Measurements from ENCODE around the gene PARP2.

The PARP2 gene

DNA sequence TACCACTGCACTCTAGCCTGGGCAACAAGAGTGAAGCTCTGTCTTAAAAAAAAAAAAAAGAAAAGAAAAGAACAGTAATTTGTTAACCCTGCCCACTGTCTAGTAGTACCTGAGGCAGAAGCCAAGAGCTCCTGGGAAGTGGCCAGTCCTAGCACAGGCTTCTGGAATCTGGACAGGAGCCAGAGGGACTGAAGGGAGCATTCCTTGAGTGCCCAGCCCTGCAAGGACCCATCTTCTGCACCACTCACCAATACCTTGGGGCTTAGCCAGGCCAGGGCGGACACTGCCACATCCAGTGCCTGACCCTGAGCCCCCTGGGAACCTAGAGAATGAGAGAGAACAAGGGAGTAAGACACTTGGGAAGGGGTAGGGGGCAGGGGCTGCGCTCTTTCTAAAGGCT, 33.7 kb downstream of the PARP2 start:
- H3K27ac ChIP-seq (ENCODE audit: low read length), result no peak overlapping the region
- H3K4me1 ChIP-seq (ENCODE audit: control insufficient read depth, insufficient read depth, low read length), result no peaks in the 10 kb centered on the region
- no peaks in the 10 kb centered on the region for H3K27me3 ChIP-seq (ENCODE audit: control insufficient read depth, insufficient read depth, low read length)
- peaks cover 19% of the 10 kb centered on the region for H3K36me3 ChIP-seq (ENCODE audit: control insufficient read depth, insufficient read depth, low read length)
- H3K4me3 ChIP-seq (ENCODE audit: low read length), result no peak overlapping the region
- DNase-seq (ENCODE audit: low read depth, low spot score), result no peak
- no CpG with 5 or more reads among the region's 2 CpGs for WGBS (ENCODE audit: insufficient coverage, insufficient read length)
- H3K9me3 ChIP-seq (ENCODE audit: control insufficient read depth, insufficient read depth, low read length), result no peaks in the 10 kb centered on the region

DNA sequence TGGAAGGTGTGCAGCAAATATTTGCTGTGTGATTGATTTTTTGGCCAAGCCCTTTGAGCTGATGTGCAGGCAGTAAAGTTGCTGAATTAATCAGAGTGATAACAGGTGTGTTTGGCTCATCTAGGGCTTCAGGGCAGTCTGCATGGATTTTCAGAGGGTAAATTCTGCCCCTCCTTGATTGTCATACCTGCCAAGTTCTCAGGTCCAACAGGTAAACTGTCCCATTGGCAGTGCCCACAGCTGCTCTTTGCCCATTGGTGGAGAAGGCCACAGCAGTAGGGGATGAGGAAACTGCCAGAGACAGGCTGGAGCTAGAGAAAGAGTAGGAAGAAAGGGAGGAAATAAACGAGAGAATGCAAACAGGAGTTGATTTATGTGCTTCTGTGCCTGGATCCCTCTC, 36.3 kb downstream of the PARP2 start:
- no peak for DNase-seq (ENCODE audit: low read depth, low spot score)
- Histone ChIP-seq H3K36me3 (ENCODE audit: control insufficient read depth, insufficient read depth, low read length) (peaks cover 10% of the 10 kb centered on the region; the same call in 1 of the 2 replicates), H3K9me3 (ENCODE audit: control insufficient read depth, insufficient read depth, low read length) (no peaks in the 10 kb centered on the region), H3K4me3 (ENCODE audit: low read length) (no peak overlapping the region), H3K27ac (ENCODE audit: low read length) (no peak overlapping the region), H3K27me3 (ENCODE audit: control insufficient read depth, insufficient read depth, low read length) (no peaks in the 10 kb centered on the region), H3K4me1 (ENCODE audit: control insufficient read depth, insufficient read depth, low read length) (no peaks in the 10 kb centered on the region)
- no CpG with 5 or more reads among the region's 1 CpG for WGBS (ENCODE audit: insufficient coverage, insufficient read length)

DNA sequence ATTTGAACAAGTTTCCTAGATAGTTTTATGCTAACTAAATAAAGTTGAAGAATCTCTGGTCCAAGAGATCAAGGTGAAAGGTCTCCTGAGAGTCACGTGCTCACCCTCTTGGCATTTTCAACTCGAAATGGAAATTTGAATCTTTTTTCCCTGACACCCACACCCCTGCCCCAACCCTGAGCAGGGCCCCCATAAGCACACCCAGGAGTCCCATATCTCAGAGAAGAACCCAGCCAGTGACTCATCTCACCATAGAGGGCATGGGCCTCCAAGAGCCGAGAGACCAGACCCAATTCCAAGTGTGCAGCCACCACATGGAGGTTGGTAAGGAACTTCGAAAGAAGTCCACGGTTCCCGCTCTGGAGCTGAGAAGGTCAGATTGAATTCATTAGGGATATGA, 37.2 kb downstream of the PARP2 start:
- Histone ChIP-seq H3K9me3 (ENCODE audit: control insufficient read depth, insufficient read depth, low read length) (no peaks in the 10 kb centered on the region), H3K4me1 (ENCODE audit: control insufficient read depth, insufficient read depth, low read length) (no peaks in the 10 kb centered on the region), H3K27ac (ENCODE audit: low read length) (no peak overlapping the region), H3K4me3 (ENCODE audit: low read length) (no peak overlapping the region), H3K27me3 (ENCODE audit: control insufficient read depth, insufficient read depth, low read length) (no peaks in the 10 kb centered on the region), H3K36me3 (ENCODE audit: control insufficient read depth, insufficient read depth, low read length) (peaks cover 8% of the 10 kb centered on the region; the same call in 1 of the 2 replicates)
- no CpG with 5 or more reads among the region's 6 CpGs for WGBS (ENCODE audit: insufficient coverage, insufficient read length)
- DNase-seq (ENCODE audit: low read depth, low spot score), result no peak

DNA sequence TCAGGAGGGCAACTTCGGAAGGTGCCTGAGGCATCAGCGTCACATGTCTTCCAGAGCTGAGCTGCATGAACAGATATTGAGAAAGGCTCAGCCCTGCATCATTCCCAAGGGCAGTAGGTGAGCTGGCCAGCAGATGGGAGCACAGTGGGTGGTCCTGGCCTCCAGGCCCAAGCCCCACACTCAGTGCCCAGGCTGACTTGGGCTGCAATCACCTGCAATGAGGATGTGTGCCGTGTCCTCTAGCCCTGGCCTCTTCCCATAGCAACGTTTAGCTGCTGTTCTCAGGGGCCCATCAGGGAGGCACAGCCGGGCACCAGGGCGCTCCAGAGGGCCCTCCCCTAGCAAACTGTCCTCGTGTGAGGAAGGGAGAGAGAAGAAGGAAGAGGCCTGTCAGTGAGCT, 37.9 kb downstream of the PARP2 start:
- peaks cover 10% of the 10 kb centered on the region; the same call in 1 of the 2 replicates for H3K36me3 ChIP-seq (ENCODE audit: control insufficient read depth, insufficient read depth, low read length)
- WGBS (ENCODE audit: insufficient coverage, insufficient read length), result no CpG with 5 or more reads among the region's 7 CpGs

DNA sequence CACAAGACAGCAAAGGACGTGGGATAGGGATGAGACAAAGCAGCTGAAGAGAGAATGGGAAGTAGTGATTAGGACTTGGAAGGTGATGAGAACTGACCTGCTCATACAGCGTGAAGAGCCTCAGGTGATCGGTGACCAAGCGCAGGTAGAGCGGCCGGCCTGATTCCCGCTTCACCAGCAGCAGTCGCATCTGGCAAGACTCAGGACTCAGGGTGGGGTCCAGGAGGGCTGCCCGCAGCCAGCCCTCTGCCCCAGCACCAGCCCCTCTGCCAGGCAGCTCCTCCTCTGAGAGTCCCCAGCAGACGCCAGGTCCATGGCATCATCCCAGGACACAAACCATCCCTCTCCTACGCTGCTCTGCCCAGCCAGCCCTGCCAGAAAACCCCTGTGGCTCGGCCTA, 39.1 kb downstream of the PARP2 start:
- Histone ChIP-seq H3K4me3 (ENCODE audit: low read length) (no peak overlapping the region), H3K9me3 (ENCODE audit: control insufficient read depth, insufficient read depth, low read length) (no peaks in the 10 kb centered on the region), H3K36me3 (ENCODE audit: control insufficient read depth, insufficient read depth, low read length) (peaks cover 10% of the 10 kb centered on the region; the same call in 1 of the 2 replicates), H3K4me1 (ENCODE audit: control insufficient read depth, insufficient read depth, low read length) (no peaks in the 10 kb centered on the region), H3K27me3 (ENCODE audit: control insufficient read depth, insufficient read depth, low read length) (no peaks in the 10 kb centered on the region), H3K27ac (ENCODE audit: low read length) (no peak overlapping the region)
- DNase-seq (ENCODE audit: low read depth, low spot score), result no peak
- WGBS (ENCODE audit: insufficient coverage, insufficient read length), result 100% methylated on average over 1 of the region's 12 CpGs

More for the DNA sequence above, 37.9 kb downstream of the PARP2 start:
- Histone ChIP-seq H3K9me3 (ENCODE audit: control insufficient read depth, insufficient read depth, low read length) (no peaks in the 10 kb centered on the region), H3K4me1 (ENCODE audit: control insufficient read depth, insufficient read depth, low read length) (no peaks in the 10 kb centered on the region), H3K27ac (ENCODE audit: low read length) (no peak overlapping the region), H3K4me3 (ENCODE audit: low read length) (no peak overlapping the region), H3K27me3 (ENCODE audit: control insufficient read depth, insufficient read depth, low read length) (no peaks in the 10 kb centered on the region)
- DNase-seq (ENCODE audit: low read depth, low spot score), result no peak

DNA sequence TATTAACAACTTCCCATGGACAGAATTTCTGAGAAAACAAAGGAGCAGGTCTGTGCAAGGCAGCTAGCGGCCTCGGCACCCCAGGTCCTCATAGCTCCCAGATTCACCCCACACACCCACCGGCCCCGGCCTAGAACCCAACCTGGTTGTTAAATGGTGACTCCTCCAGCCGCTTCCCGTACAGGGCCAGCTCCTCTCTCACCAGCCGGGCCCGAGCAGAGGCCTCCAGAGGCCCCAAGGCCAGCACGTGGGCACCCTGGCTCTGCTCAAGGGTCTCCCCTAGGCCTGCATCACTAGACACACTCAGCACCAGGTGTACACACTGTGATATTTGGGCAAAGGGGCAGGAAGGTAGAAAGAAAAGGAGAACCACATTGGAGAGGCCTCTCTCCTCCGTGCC, 39.6 kb downstream of the PARP2 start:
- no CpG with 5 or more reads among the region's 10 CpGs for WGBS (ENCODE audit: insufficient coverage, insufficient read length)
- H3K36me3 ChIP-seq (ENCODE audit: control insufficient read depth, insufficient read depth, low read length), result peaks cover 10% of the 10 kb centered on the region; the same call in 1 of the 2 replicates

DNA sequence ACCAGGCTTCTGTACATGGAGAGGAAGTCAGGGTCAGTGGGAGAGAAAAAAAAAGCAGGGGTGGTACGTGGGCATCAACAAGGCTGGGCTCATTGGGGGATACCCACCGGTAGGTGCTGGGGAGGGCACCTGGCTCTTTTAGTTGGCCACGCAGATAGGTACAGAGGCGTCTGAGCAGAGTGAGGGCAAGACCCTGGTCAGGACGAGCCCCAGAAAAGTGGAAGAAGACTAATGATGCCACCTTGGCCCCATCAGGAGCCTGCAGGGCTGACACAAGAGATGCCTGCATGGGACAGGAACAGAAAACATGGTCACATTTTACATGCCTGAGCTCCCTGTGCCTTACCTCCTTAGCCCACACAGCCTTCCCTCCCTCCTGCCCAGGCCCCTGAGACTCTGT, 40.2 kb downstream of the PARP2 start:
- Histone ChIP-seq H3K27ac (ENCODE audit: low read length) (no peak overlapping the region), H3K27me3 (ENCODE audit: control insufficient read depth, insufficient read depth, low read length) (no peaks in the 10 kb centered on the region), H3K36me3 (ENCODE audit: control insufficient read depth, insufficient read depth, low read length) (peaks cover 10% of the 10 kb centered on the region; the same call in 1 of the 2 replicates), H3K4me3 (ENCODE audit: low read length) (no peak overlapping the region), H3K4me1 (ENCODE audit: control insufficient read depth, insufficient read depth, low read length) (no peaks in the 10 kb centered on the region), H3K9me3 (ENCODE audit: control insufficient read depth, insufficient read depth, low read length) (no peaks in the 10 kb centered on the region)
- no CpG with 5 or more reads among the region's 5 CpGs for WGBS (ENCODE audit: insufficient coverage, insufficient read length)
- DNase-seq (ENCODE audit: low read depth, low spot score), result no peak

More for the DNA sequence above, 39.6 kb downstream of the PARP2 start:
- no peak overlapping the region for H3K4me3 ChIP-seq (ENCODE audit: low read length)
- no peaks in the 10 kb centered on the region for H3K4me1 ChIP-seq (ENCODE audit: control insufficient read depth, insufficient read depth, low read length)
- H3K27ac ChIP-seq (ENCODE audit: low read length), result no peak overlapping the region
- H3K9me3 ChIP-seq (ENCODE audit: control insufficient read depth, insufficient read depth, low read length), result no peaks in the 10 kb centered on the region
- no peaks in the 10 kb centered on the region for H3K27me3 ChIP-seq (ENCODE audit: control insufficient read depth, insufficient read depth, low read length)
- no peak for DNase-seq (ENCODE audit: low read depth, low spot score)

DNA sequence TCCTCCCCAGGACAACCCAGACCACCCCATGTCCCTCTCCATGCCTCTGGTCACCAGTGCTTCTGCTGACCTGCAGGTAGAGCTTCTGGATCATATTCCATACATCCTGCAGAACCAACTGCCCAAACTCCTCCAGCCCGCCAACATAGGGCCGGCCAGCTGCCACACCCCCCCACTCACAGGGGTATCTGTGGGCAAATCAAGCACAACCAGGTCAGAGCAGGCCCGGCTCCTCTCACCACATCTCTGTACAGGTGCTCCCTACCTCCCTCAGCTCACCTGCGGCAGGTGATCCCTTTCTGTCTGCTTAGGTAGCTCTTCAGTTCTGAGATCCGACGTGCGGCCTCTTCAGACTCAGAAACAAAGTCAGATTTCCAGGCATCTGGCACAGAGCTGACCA, 40.9 kb downstream of the PARP2 start:
- no CpG with 5 or more reads among the region's 7 CpGs for WGBS (ENCODE audit: insufficient coverage, insufficient read length)
- H3K9me3 ChIP-seq (ENCODE audit: control insufficient read depth, insufficient read depth, low read length), result no peaks in the 10 kb centered on the region
- no peak overlapping the region for H3K4me3 ChIP-seq (ENCODE audit: low read length)
- DNase-seq (ENCODE audit: low read depth, low spot score), result no peak
- no peaks in the 10 kb centered on the region for H3K4me1 ChIP-seq (ENCODE audit: control insufficient read depth, insufficient read depth, low read length)
- peaks cover 10% of the 10 kb centered on the region; the same call in 1 of the 2 replicates for H3K36me3 ChIP-seq (ENCODE audit: control insufficient read depth, insufficient read depth, low read length)
- no peaks in the 10 kb centered on the region for H3K27me3 ChIP-seq (ENCODE audit: control insufficient read depth, insufficient read depth, low read length)
- H3K27ac ChIP-seq (ENCODE audit: low read length), result no peak overlapping the region

DNA sequence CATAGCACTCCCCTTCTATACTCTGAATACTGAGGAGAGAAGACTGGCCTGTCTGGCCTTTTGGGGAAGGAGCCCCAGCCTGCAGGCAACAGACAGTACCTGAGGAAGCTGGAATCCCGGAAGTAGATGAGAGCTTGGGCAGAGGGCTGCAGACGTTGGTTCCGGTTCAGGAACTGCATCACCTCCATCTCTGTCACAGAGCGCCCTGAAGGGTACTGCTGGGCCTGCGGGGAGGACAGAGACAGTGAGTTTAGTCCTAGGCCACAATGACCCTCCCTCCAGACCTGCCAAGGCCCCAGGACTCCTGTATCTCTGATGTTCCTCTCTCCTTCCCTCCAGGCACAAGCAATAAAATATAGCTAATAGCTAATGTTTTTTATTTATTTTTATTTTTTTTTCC, 41.5 kb downstream of the PARP2 start:
- WGBS (ENCODE audit: insufficient coverage, insufficient read length), result no CpG with 5 or more reads among the region's 5 CpGs
- no peak for DNase-seq (ENCODE audit: low read depth, low spot score)
- Histone ChIP-seq H3K4me1 (ENCODE audit: control insufficient read depth, insufficient read depth, low read length) (no peaks in the 10 kb centered on the region), H3K36me3 (ENCODE audit: control insufficient read depth, insufficient read depth, low read length) (peaks cover 9% of the 10 kb centered on the region; the same call in 1 of the 2 replicates), H3K27ac (ENCODE audit: low read length) (no peak overlapping the region), H3K4me3 (ENCODE audit: low read length) (no peak overlapping the region), H3K27me3 (ENCODE audit: control insufficient read depth, insufficient read depth, low read length) (no peaks in the 10 kb centered on the region), H3K9me3 (ENCODE audit: control insufficient read depth, insufficient read depth, low read length) (no peaks in the 10 kb centered on the region)

DNA sequence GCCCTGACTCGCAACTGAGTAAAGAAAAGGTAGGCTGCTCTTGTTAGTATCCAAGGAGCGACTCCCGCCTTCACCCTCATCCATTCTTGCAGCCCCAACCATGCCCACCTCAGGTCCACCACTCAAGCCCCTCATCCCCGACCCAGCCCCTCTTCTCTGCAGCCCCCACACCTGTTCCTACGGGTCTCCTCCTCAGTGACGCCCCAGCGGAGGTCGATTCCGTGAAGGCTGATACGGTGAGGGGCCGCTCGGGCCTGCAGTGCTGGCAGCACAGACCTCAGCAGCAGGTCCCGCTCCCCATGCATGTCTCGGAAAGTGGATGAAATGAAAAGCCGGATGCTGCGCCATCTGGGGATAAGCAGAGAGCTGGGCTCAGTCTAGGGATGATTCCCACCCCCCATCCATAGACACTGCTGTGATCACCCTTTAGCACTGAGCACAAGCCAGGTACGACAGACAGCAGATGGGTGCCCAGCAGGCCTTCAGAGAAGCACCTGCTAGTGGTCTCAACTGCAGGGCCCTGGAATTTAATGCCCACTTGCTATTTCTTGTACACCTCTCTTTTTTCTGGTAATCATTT, 42.9 kb downstream of the PARP2 start:
- Histone ChIP-seq H3K27me3 (ENCODE audit: control insufficient read depth, insufficient read depth, low read length) (no peaks in the 10 kb centered on the region), H3K27ac (ENCODE audit: low read length) (no peak overlapping the region), H3K4me1 (ENCODE audit: control insufficient read depth, insufficient read depth, low read length) (no peaks in the 10 kb centered on the region), H3K36me3 (ENCODE audit: control insufficient read depth, insufficient read depth, low read length) (peaks cover 4% of the 10 kb centered on the region; the same call in 1 of the 2 replicates), H3K4me3 (ENCODE audit: low read length) (no peak overlapping the region), H3K9me3 (ENCODE audit: control insufficient read depth, insufficient read depth, low read length) (no peaks in the 10 kb centered on the region)
- DNase-seq (ENCODE audit: low read depth, low spot score), result no peak
- no CpG with 5 or more reads among the region's 17 CpGs for WGBS (ENCODE audit: insufficient coverage, insufficient read length)

DNA sequence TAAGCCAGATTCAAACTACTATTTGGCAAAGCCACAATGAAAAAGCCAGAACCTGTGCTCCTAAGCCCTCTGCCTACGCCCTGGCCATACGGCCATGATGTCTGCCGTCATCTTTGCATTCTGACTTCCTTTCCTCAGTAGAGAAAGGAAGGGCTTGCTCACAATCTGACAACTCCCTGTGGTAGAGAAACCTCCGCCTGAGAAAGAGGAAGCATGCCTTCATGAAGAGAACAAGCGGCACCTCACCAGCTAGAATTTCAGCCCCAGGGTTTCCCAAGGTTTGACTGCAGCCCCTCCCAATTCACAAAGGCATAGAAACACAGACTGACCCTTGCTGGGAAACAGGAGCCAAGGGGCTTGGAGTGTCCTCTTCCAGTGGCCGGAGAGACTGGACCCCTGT, 44.1 kb downstream of the PARP2 start:
- no peaks in the 10 kb centered on the region for H3K9me3 ChIP-seq (ENCODE audit: control insufficient read depth, insufficient read depth, low read length)
- WGBS (ENCODE audit: insufficient coverage, insufficient read length), result no CpG with 5 or more reads among the region's 6 CpGs
- 0 out of 2 replicates have a peak, but pooled peaks cover 2% of the 10 kb centered on the region for H3K36me3 ChIP-seq (ENCODE audit: control insufficient read depth, insufficient read depth, low read length)
- DNase-seq (ENCODE audit: low read depth, low spot score), result no peak
- H3K4me3 ChIP-seq (ENCODE audit: low read length), result no peak overlapping the region
- H3K27ac ChIP-seq (ENCODE audit: low read length), result no peak overlapping the region
- no peaks in the 10 kb centered on the region for H3K4me1 ChIP-seq (ENCODE audit: control insufficient read depth, insufficient read depth, low read length)
- no peaks in the 10 kb centered on the region for H3K27me3 ChIP-seq (ENCODE audit: control insufficient read depth, insufficient read depth, low read length)

All from iPS DF 6.9 (cell line).